Neural cell (in vitro differentiated cells): ENCODE measurements around the gene CTLA4. TPM values are rescaled to one million over a fixed set of nuclear protein-coding genes. Genes with fewer than 3 reads are reported as not detected.

Experiments
- H2AFZ ChIP-seq: fragments of 200-600, 300-800 bp; sonication (generic), shearing (Covaris generic); 2 replicates; pipeline ENCODE4 v1.6.0; 2014; ENCODE audit warnings: low read depth, mild to moderate bottlenecking, antibody characterized with exemption, low read length, moderate library complexity
- H3F3A ChIP-seq: fragments of 200-600 bp; shearing (Covaris generic); 2 replicates; pipeline ENCODE4 v1.6.1; 2016; ENCODE audit warnings: mild to moderate bottlenecking, moderate library complexity, mixed read lengths, antibody characterized with exemption, low read length; ENCODE audit not compliant: insufficient read depth, poor library complexity, severe bottlenecking
- H3K27ac ChIP-seq: fragments of 200-600, 300-800 bp; sonication (generic), shearing (Covaris generic); 2 replicates; pipeline ENCODE4 v1.5.1; 2014; ENCODE audit warnings: mild to moderate bottlenecking, low read length, moderate library complexity
- H3K27me3 ChIP-seq: fragments of 300-800, 200-600 bp; sonication (generic), shearing (Covaris generic); 2 replicates; pipeline ENCODE4 v1.6.0; 2014; ENCODE audit warnings: mild to moderate bottlenecking, low read depth, low read length, moderate library complexity; ENCODE audit not compliant: insufficient read depth
- H3K36me3 ChIP-seq: fragments of 300-800, 200-600 bp; sonication (generic), shearing (Covaris generic); 2 replicates; pipeline ENCODE4 v1.5.1; 2014; ENCODE audit warnings: mild to moderate bottlenecking, antibody characterized with exemption, low read length, moderate library complexity; ENCODE audit not compliant: insufficient read depth
- H3K4me2 ChIP-seq: fragments of 300-800, 200-600 bp; sonication (generic), shearing (Covaris generic); 2 replicates; pipeline ENCODE4 v1.6.0; 2014; ENCODE audit warnings: mild to moderate bottlenecking, low read length
- H3K4me3 ChIP-seq: fragments of 300-800, 200-600 bp; sonication (generic), shearing (Covaris generic); 2 replicates; pipeline ENCODE4 v1.5.1; 2014; ENCODE audit warnings: mild to moderate bottlenecking, low read length, moderate library complexity
- H3K79me2 ChIP-seq: fragments of 200-600 bp; shearing (Covaris generic); replicated peaks from 2 replicates; pipeline ENCODE4 v1.6.0; 2014; ENCODE audit warnings: mild to moderate bottlenecking, low read length, moderate library complexity; ENCODE audit not compliant: insufficient read depth
- H3K9ac ChIP-seq: fragments of 300-800, 200-600 bp; sonication (generic), shearing (Covaris generic); 2 replicates; pipeline ENCODE4 v1.6.1; 2016; ENCODE audit warnings: mild to moderate bottlenecking, low read length, mixed read lengths
- H3K9me2 ChIP-seq: fragments of 200-600 bp; shearing (Covaris generic); 2 replicates; pipeline ENCODE4 v1.6.1; 2016; ENCODE audit warnings: mild to moderate bottlenecking, low read length, mixed read lengths; ENCODE audit not compliant: insufficient read depth
- H3K9me3 ChIP-seq: fragments of 200-600, 300-800 bp; sonication (generic), shearing (Covaris generic); 2 replicates; pipeline ENCODE4 v1.6.1; 2016; ENCODE audit warnings: mild to moderate bottlenecking, mixed run types, low read length, moderate library complexity, mixed read lengths
- H4K20me1 ChIP-seq: fragments of 200-600 bp; shearing (Covaris generic); 2 replicates; pipeline ENCODE4 v1.6.1; 2016; ENCODE audit warnings: mild to moderate bottlenecking, mixed run types; ENCODE audit not compliant: insufficient read depth
- EP300 ChIP-seq: fragments of 450-650 bp; conservative IDR thresholded peaks from 2 replicates; pipeline ENCODE4 v1.6.1; 2014; ENCODE audit warnings: antibody characterized with exemption, mild to moderate bottlenecking, moderate library complexity; ENCODE audit not compliant: poor library complexity, severe bottlenecking
- EZH2 ChIP-seq: fragments of 200-600, 300-800 bp; shearing (Covaris generic), sonication (generic); IDR thresholded peaks from 2 replicates; pipeline ENCODE4 v1.6.1; 2014; ENCODE audit warnings: antibody characterized with exemption, low read length, borderline replicate concordance, mild to moderate bottlenecking; ENCODE audit not compliant: insufficient read depth, poor library complexity, severe bottlenecking
- MXI1 ChIP-seq: fragments of 450-650 bp; conservative IDR thresholded peaks from 2 replicates; pipeline ENCODE4 v1.6.1; 2014; ENCODE audit warnings: antibody characterized with exemption, mild to moderate bottlenecking; ENCODE audit not compliant: poor library complexity, severe bottlenecking
- POLR2AphosphoS5 ChIP-seq: IDR thresholded peaks from 2 replicates; pipeline ENCODE4 v1.6.1; 2012
- RAD21 ChIP-seq: fragments of 450-650 bp; conservative IDR thresholded peaks from 2 replicates; pipeline ENCODE4 v1.6.1; 2014; ENCODE audit warnings: antibody characterized with exemption, mild to moderate bottlenecking, moderate library complexity
- SMC3 ChIP-seq: fragments of 450-650 bp; conservative IDR thresholded peaks from 2 replicates; pipeline ENCODE4 v1.6.1; 2014; ENCODE audit warnings: antibody characterized with exemption, mild to moderate bottlenecking, moderate library complexity; ENCODE audit not compliant: poor library complexity
- TAF1 ChIP-seq: IDR thresholded peaks from 2 replicates; pipeline ENCODE4 v1.6.1; 2012; ENCODE audit warnings: low read depth
- polyA plus RNA-seq: library from polyadenylated mRNA; depleted of rRNA; stranded (reverse); fragments of >200 nt; gene quantifications from 2 replicates; pipeline ENCODE4 v1.2.3, GENCODE V29; 2014
- TF ChIP-seq, protein P1 (sequence below): fragments of 450-650 bp; IDR thresholded peaks from 2 replicates; pipeline ENCODE4 v1.5.1; 2014; ENCODE audit warnings: antibody characterized with exemption, mild to moderate bottlenecking, moderate library complexity; ENCODE audit not compliant: poor library complexity, severe bottlenecking
- TF ChIP-seq, protein P2 (sequence below): IDR thresholded peaks from 2 replicates; pipeline ENCODE4 v1.6.1; 2012; ENCODE audit warnings: borderline replicate concordance

Gene CTLA4
- polyA plus RNA-seq, 1 donor from 2014 or later: not detected

DNA sequence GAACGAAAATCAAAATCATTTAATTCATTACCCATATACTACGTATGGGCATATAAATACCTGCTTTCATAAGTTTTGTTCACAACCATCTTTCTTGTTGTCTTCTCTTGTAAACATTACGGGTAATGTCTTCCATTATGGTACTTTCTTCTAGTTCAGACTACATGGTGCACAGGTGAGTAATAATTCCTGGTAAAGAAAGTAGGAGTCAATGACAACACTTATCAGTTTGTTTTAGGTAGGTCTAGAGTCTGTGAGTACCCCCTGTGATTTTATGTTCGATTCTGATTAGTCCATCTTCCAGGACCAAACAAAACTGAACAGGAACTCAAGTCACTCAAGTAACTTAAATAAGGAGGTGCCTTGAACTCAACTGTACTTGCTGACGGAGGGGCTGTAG lies 25.2 kb upstream of the CTLA4 start:
- H3K27ac ChIP-seq: no peak overlapping the region
- no peaks in the 10 kb centered on the region for H3K79me2 ChIP-seq
- no peaks in the 10 kb centered on the region for H3K9me2 ChIP-seq
- no peak overlapping the region for H3K9ac ChIP-seq
- no peak overlapping the region for H3K4me3 ChIP-seq
- H3F3A ChIP-seq: no peaks in the 10 kb centered on the region
- H3K27me3 ChIP-seq: no peaks in the 10 kb centered on the region
- H3K9me3 ChIP-seq: no peaks in the 10 kb centered on the region
- TF ChIP-seq RAD21 (no peak), POLR2AphosphoS5 (no peak), MXI1 (no peak), TAF1 (no peak), EP300 (no peak), EZH2 (no peak), SMC3 (no peak)
- TF ChIP-seq, protein P1, sequence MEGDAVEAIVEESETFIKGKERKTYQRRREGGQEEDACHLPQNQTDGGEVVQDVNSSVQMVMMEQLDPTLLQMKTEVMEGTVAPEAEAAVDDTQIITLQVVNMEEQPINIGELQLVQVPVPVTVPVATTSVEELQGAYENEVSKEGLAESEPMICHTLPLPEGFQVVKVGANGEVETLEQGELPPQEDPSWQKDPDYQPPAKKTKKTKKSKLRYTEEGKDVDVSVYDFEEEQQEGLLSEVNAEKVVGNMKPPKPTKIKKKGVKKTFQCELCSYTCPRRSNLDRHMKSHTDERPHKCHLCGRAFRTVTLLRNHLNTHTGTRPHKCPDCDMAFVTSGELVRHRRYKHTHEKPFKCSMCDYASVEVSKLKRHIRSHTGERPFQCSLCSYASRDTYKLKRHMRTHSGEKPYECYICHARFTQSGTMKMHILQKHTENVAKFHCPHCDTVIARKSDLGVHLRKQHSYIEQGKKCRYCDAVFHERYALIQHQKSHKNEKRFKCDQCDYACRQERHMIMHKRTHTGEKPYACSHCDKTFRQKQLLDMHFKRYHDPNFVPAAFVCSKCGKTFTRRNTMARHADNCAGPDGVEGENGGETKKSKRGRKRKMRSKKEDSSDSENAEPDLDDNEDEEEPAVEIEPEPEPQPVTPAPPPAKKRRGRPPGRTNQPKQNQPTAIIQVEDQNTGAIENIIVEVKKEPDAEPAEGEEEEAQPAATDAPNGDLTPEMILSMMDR: no peak
- TF ChIP-seq, protein P2, sequence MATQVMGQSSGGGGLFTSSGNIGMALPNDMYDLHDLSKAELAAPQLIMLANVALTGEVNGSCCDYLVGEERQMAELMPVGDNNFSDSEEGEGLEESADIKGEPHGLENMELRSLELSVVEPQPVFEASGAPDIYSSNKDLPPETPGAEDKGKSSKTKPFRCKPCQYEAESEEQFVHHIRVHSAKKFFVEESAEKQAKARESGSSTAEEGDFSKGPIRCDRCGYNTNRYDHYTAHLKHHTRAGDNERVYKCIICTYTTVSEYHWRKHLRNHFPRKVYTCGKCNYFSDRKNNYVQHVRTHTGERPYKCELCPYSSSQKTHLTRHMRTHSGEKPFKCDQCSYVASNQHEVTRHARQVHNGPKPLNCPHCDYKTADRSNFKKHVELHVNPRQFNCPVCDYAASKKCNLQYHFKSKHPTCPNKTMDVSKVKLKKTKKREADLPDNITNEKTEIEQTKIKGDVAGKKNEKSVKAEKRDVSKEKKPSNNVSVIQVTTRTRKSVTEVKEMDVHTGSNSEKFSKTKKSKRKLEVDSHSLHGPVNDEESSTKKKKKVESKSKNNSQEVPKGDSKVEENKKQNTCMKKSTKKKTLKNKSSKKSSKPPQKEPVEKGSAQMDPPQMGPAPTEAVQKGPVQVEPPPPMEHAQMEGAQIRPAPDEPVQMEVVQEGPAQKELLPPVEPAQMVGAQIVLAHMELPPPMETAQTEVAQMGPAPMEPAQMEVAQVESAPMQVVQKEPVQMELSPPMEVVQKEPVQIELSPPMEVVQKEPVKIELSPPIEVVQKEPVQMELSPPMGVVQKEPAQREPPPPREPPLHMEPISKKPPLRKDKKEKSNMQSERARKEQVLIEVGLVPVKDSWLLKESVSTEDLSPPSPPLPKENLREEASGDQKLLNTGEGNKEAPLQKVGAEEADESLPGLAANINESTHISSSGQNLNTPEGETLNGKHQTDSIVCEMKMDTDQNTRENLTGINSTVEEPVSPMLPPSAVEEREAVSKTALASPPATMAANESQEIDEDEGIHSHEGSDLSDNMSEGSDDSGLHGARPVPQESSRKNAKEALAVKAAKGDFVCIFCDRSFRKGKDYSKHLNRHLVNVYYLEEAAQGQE: no peak
- H4K20me1 ChIP-seq: no peaks in the 10 kb centered on the region
- no peak overlapping the region for H2AFZ ChIP-seq
- H3K36me3 ChIP-seq: no peaks in the 10 kb centered on the region
- no peak overlapping the region for H3K4me2 ChIP-seq

DNA sequence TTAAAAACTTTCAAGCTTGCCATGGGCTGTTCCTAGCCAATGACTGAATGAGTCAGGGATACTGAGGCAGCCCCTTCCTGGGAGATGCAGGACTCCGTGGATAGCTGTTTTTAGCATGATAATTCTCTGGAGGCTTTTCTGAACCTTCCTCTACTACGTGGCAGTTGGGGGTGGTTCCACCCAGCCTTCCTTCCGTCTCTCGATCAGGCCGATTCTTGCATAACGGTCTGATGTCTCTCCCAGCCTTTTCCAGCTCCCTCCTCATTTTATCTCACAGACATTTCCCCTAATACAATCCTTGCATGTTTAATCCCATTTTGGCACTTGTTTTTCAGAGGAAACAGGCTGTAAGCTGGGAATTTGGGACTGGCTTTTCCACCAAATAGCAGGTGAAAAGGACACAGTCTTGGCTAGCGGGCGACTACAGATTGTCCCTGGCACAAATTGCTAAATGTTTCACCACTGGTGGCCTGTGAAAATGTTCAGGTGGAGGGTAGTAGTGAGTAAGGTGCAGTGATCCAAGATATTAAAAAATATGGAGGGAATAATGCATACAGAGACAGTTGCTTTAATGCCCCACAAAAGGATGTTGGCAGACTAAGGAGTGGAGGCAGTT lies 21.0 kb upstream of the CTLA4 start:
- no peak overlapping the region for H3K4me2 ChIP-seq
- no peak overlapping the region for H3K9ac ChIP-seq

More for the DNA sequence above, 21.0 kb upstream of the CTLA4 start:
- no peaks in the 10 kb centered on the region for H4K20me1 ChIP-seq
- no peaks in the 10 kb centered on the region for H3K79me2 ChIP-seq
- TF ChIP-seq RAD21 (no peak), EZH2 (no peak), EP300 (no peak), MXI1 (no peak), SMC3 (no peak), POLR2AphosphoS5 (no peak), TAF1 (no peak)
- TF ChIP-seq, protein P2: no peak
- TF ChIP-seq, protein P1: no peak
- no peaks in the 10 kb centered on the region for H3K27me3 ChIP-seq
- no peaks in the 10 kb centered on the region for H3K36me3 ChIP-seq
- no peaks in the 10 kb centered on the region for H3K9me2 ChIP-seq
- no peak overlapping the region for H3K27ac ChIP-seq
- H3K9me3 ChIP-seq: no peaks in the 10 kb centered on the region
- no peak overlapping the region for H3K4me3 ChIP-seq
- H2AFZ ChIP-seq: no peak overlapping the region
- no peaks in the 10 kb centered on the region for H3F3A ChIP-seq
